Endometrium (tissue), 2 donors: ENCODE data around the gene ERV3-1.
"Not testable (repeated sequence)": the region's sequence is repeated elsewhere in the genome, so short reads cannot be mapped to it uniquely, and the experiment has no call there.

Experiments
- FAIRE-seq: peaks from 2 replicates; lab custom pipeline; 2012; peaks lifted over from hg19 to GRCh38; lab: Jason Lieb, UNC
- donor health status: control.
- donor health status: control.

ERV3-1 gene

DNA sequence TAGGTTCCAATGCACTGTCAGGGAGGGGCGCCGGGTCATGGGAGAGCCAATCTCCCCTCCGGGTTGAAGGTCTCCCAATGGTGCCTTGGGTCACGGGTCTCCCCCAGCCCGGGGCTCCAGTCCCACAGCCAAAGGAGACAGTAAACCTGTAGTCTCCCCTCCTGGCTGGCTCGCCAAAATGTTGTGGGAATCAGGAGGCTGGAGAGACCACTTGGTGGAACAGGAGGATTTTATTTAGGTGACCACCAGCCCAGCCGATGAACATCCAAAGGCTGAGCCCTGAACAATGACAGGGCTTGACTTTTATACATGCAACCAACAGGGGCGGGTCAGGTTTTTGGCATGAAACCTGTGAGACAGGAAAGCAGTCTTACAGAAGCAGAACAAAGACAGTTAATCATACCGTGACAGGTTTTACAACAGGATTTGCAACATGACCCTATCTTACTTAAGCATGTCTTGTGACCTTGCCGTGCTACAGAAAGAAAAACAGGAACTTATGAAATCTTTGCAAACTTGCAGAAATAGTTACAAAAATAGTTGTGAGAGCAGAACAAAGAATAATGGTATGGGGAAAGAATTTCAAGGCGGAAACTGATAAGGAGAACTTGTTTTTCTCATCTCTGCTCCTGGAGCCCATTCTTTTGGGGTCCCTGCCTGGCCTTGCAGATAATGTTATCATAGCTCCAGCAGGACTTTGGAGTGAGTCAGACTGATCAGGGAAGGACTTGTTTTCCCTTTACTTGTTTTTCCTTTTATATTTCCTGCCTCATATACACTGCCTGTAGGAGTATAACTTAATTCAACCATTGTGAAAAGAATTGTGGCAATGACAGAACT lies 7.1 kb downstream of the ERV3-1 start:
- no peak for FAIRE-seq

DNA sequence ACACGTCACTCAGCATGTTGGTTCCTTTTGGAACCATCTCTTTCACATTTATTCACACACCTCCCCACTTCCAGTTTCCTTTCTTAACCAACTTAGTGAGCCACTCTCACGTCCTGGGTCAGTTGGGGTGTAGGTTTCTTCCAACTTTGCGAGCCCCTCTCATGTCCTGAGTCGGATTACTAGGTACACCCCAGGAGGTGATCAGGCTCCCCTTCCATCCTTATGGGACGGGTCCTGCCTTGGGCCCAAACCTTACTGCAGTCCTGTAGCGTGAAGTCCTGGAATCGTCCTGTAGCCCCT lies 7.7 kb downstream of the ERV3-1 start:
- no peak for FAIRE-seq

DNA sequence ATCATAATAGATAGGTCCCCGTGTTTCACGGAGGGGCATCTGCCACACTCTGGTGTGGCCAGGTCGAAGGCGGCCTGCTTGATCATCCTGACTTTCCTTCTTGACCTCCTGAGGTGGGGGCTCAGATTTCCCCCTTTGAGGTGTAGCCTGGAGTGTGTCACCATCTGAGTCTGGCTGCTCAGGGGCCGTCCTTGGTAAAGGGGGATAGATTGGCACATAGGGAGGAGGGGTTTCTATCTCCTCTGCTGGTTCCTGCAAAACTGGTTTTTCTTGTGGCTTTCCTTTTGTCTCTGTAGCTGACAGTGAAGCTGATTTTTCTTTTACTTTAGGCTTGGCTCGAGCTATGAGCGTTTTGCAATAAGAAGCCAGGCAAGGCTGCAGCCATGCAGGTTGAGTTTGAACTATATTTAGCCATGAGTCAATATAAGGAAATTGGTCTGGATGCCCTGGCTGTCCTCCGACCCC lies 8.5 kb downstream of the ERV3-1 start:
- no peak for FAIRE-seq

DNA sequence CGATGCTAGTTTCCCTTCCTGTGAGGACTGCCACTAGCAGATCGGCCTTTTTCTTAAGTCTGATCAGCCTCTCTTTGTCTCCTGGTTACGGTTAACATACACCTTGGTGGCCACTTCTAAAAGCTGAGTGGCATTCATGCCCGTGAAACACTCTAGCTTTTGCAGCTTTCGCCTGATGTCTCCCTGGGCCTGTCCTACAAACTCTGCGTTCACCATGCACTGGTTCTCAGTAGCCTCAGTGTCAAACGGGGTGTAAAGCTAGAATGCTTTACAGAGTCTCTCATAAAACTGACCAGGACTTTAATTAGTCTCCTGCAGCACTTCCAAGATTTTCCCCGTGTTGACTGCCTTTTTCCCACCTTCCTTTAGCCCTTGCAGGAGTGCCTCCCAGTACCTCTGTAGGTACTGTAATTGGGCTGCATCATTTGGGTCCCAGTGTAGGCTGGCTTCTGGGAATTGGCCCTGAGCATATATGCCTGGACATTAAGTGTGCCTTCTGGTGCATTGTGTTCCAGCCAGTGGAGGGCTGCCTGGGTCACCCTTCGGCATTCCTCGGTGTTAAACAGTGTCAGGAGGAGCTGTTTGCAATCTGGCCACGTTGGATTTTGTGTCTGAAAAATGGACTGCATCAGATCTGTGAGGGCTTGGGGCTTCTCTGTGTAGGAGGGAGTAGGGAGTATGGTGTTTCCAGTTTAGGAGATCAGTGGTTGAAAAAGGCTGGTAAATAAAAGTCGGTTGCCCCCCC lies 9.2 kb downstream of the ERV3-1 start:
- FAIRE-seq: no peak

DNA sequence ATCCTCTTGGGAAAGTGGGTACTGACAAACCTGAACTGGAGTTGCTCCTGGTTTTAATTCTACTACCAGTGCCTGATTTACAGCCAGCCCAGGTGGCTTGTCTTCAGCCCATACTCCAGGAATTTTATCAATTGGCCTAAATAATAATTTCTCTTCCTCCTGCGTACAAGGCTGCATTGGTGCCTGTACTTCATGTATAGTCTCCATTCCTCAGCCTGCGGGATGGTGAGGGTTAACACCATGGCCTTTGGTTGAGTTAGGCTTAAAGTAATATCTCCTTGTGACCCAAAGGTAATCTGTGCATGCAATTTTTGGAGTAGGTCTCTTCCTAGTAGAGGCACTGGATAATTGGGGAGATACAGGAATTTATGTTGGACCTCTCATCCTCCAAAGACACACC lies 10.2 kb downstream of the ERV3-1 start:
- no peak for FAIRE-seq

DNA sequence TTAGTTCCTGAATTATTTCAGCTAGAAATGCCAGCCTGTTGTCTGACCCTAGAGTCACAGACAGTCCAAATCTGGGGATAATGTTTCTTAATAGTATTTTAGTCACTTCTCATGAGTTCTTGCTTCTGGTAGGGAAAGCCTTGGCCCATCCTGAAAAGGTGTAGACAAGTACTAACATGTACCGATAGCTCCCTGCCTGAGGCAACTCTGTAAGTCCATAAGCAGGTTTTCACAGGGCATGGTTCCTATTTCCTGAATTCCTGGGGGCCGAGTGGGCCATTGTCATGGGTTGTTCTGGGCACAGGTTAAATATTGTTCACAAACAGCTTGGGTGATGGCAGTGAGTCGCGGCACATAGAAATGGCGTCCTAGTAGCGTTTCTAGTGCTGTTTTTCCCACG lies 12.6 kb downstream of the ERV3-1 start:
- FAIRE-seq: no peak

DNA sequence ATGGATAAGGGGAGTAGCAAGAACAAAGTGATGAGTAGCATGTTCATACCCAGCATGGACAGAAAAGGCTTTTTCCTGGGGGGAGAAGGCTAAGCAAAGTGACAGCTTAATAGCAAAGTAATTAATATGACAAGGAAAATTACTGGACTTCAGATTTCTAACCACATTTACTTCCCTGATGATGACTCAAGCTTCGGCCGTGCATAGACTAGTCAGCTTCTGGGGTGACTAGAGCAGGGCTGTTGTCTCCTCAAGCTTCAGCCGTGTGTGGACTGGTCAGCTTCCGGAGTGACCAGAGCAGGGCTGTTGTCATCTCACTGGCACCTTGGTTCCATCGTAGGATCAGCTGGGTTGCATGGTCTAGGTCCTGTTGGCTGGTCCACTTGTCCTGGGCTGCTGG lies 13.5 kb downstream of the ERV3-1 start:
- no peak for FAIRE-seq

DNA sequence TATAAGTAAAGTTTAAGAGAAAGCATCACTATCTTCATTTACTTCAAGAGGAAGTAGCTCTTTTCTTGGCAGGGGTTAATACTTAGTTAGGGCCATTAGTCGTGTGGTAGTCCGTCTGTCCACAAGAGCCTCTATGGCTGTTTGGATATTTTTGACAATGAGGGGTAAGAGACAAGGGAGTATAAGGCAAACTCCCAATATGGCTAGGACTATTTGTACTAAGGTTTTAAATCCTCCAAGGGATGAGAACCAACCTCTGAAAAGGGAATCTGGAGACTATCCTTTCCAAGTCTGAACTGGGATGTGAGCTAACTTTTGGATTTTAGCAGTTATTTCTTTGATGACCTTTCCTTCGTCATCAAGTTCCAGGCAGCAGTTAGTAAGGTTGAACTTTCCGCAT lies 15.6 kb downstream of the ERV3-1 start, which contains the start of gene ZNF117:
Gene ZNF117, minus strand, starts transcription at position 101 of the 400 bp plus-strand sequence.
- FAIRE-seq: no peak

DNA sequence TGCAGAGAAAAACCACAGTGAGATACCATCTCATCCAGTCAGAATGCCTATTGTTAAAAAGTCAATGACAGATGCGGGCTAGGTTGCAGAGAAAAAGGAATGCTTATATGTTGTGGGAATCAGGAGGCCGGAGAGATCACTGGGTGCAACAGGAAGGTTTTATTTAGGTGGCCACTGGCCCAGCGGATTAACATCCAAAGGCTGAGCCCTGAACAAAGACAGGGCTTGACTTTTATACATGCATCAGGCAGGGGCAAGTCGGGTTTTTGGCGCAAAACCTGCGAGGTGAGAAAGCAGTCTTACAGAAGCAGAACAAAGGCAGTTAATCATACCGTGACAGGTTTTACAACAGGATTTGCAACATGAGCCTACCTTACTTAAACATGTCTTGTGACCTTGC lies 16.3 kb downstream of the ERV3-1 start:
- no peak for FAIRE-seq

DNA sequence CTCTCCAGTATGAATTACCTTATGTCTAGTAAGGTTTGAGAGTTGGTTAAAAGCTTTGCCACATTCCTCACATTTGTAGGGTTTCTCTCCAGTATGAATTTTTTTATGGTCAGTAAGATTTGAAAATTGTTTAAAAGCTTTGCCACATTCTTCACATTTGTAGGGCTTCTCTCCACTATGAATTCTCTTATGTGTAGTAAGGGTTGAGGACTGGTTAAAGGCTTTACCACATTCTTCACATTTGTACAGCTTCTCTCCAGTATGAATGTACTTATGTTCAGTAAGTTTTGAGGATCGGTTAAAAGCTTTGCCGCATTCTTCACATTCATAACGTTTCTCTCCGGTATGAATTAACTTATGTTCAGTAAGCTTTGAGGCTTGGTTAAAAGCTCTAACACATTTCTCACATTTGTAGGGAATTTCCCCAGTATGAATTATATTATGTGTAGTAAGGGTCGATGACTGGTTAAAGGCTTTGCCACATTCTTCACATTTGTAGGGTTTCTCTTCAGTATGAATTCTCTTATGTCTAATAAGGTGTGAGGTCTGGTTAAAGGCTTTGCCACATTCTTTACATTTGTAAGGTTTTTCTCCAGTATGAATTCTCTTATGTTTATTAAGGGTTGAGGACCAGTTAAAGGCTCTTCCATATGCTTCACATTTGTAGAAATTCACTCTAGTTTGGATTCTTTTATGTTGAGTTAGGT lies 27.8 kb downstream of the ERV3-1 start:
- no peak for FAIRE-seq

DNA sequence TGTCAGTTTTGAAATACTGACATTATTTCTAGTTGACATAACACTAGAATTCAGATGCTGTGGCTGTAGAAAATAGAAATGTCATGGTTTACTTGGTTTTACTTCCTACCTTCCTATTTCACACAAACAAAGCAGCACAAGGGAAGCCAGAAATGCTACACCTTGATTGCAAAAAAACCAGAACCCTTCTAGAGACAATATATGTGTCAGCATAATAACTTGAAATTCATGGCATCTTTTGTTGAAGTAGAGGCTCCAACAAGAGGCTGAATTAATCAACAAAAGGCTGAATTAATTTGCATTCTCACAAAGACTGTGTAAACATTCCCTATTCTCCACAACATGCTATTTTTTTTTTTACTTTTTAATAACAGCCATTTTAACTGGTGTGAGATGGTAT lies 40.9 kb downstream of the ERV3-1 start:
- no peak for FAIRE-seq

DNA sequence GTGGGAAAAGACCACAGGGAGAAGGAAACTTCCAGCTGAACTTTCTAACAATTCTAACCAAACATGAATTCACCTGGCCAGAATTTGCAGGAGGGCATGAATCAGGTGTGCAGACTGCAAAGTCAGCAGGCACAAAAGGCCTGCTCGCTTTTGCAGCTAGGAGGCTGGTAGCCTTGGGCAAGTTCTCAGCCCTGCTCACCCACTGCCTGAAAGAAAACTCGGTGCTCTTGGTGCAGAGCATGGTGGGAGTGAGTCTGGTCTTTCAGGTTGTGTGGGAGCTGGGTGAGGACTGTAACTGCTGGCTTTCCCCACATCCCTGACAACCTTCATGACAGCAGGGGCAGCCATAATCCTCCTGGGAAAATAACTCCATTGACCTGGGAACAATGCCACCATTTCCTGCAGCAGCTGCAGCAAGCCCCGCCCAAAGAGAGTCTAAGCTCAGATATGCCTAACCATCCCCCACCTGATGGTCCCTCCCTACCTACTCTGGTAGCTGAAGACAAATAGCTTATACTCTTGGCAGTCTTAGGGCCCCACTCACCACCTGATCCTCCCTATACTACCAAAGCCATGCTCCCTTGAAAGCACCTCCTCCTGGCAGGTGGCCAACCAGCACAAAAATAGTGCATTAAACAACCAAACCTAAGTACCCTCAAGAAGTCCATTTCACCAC lies 47.3 kb downstream of the ERV3-1 start:
- FAIRE-seq: no peak

DNA sequence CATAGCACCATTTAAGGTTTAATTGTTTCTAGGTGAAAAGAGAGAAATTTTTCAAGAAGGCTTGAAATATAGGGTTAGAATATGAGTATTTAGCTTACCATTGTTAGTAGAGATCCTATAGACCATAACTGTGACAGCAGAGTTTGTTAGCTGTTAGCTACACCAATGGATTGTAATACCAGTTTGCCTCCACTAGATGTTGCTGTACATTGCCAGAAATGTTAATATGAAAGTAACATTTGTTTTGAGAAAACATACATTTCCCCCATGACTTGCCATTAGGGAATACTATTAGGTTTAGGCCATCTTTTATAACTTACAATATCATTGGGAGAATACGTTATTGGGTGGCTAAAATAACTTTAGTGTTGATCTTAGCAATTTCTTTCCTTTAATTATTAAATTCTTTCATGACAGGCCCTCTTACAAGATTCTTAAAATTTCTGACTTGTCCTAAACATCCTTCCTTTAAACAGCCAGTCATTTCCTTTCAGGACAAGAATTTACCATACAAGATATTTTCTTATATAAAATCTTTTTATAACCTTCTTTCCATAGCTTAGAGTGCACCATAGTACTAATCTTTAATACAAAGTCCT lies 55.1 kb downstream of the ERV3-1 start:
- peak; percentile 37 for FAIRE-seq

DNA sequence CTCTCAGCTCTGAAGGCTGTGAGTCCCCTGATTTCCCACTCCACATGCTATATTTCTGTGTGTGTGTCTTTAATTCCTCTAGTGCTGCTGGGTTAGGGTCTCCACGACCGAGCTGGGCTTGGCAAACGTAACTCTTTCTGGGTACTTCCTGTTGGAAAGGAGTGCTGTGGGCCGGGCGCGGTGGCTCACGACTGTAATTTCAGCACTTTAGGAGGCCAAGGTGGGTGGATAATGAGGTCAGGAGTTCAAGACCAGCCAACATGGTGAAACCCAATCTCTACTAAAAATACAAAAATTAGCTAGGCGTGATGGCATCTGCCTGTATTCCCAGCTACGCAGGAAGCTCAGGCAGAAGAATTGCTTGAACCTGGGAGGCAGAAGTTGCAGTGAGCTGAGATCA lies 55.8 kb downstream of the ERV3-1 start:
- FAIRE-seq: not testable (repeated sequence)

DNA sequence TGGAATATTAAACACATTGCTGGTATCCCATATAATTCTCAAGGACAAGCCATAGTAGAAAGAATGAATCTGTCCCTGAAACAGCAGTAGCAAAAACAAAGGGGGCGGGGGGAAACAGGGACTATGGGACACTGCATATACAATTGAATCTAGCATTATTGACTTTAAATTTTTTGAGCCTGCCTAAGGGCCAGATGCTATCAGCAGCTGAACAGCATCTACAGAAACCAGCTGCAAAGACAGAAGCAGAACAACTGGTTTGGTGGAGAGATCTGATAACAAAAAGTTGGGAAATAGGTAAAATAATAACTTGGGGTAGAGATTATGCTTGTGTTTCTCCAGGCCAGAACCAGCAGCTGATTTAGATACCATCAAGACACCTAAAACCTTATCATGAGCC lies 57.7 kb downstream of the ERV3-1 start:
- FAIRE-seq: not testable (repeated sequence)

DNA sequence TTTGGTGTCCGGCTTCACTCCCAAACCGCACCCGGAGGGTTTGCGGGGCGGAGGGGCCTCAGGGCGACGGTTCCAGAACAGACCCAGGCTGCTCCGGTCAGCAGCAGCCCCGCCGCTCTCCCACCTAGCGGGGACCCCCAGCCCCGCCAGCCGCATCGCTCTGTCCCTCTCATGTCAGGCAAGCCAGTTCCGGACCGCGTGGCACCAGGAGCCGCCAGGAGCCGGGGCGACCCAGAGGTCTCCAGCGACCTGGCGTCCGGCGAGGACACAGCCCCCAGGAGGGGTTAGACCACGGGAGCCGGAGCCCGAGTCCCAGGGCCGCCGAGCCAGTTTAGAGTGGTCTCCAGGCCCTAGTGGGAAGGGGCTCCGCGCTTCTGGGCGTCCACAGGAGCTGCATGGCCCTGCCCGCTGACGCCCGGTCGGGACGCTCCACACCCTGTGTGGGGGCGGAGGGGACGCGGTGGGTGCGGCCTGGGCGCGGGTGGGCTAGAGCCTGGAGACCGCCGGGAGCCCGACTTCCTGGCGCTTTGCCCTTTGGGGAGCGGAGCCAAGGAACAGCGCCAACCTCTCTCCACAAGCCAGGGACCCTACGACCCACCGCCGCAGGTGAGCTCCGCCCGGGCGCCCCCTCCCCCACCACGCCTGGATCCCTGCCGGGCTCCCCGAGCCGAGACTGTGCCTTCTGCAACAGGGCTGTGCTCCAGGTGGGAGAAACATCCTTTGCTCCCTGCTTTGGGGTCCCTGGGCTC lies 59.1 kb downstream of the ERV3-1 start:
- no peak for FAIRE-seq

DNA sequence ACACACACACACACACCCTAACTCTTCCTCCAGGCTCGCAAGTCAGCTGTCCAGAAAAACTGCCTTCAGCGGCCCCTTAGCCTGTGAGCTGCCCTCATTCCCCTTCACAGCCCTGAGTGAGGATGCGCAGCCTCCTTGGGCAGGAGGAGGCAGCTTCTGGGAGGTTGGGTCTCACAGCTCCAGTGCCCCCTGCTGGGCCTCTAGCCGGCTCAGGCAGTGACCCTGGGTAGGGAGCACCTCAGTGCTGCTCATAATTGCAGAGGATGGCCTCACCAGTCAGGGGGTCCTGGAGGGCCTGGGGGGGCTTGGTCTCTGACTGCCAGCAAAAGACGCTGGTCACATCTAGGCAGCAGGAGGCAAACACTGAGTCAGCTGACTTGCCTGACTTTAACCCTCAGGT lies 59.7 kb downstream of the ERV3-1 start:
- no peak for FAIRE-seq

DNA sequence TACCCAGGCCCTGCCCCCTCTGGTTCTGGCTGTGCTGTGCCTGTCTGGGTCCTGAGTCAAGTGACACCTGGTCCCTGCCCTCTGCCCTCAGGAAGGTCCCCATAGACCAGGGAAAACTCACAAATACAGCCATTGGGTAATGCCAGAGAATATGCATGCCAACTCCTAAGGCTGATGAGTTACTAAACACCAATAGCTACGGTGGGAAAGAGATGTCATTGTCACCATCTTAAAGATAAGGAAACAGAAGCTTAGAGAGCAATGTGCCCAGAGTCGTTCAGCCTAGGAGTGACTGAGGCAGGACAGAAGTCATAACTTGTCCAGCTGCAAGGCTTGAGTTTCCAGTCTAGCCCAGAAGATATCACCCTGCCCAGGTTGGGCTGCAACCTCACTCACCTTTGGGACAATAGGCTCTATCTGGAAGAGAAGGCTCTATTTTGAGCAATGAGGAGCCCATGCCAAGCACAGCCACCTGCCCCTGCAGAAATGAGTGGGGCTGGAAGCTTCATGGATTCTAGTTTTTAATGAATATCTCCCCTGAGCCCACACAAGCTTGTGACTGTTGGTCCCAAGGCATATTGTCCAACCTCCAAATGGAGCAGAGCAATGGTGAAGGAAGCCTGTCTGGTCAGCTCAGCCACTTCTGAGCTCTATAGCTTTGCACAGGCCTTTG lies 60.8 kb downstream of the ERV3-1 start:
- FAIRE-seq: no peak

DNA sequence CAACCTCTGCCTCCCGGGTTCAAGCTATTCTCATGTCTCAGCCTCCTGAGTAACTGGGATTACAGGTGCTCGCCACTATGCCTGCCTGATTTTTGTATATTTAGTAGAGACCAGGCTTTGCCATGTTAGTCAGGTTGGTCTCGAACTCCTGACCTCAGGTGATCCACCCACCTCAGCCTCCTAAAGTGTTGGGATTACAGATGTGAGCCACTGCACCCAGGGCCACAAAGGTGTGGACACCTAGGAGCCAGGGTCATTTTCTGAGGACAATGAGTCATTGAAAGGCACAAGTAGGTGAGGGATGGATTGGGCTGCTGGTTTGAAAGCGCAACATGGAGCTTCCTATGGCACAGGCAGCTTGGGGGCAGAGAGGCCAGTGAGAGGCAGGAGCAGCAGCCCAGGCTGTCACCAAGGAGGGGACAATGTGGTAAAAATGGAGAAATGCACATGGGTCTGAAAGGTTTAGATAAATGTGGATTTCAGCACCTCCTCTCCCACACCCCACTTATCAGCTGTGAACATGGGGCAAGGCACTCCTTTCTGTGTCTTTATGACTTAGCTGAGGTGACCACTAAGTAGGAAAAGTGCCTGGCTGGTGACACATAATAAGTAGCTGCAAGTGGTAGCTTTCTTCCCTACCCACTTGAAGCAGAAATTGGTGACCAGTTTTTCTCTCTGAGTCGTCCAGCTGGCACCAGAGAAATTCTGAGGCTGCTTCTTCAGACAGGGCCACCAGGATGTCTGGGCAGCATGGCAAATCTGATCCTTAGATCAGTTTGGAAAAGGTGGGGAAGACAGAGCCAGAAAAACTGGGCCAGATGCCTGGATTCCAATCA lies 61.6 kb downstream of the ERV3-1 start:
- FAIRE-seq: not testable (repeated sequence)
